ENCODE data around the gene SLC12A2.

- TF ChIP-seq EZH2 (IDR thresholded peaks at IDR 0.05; ENCODE audit: insufficient read depth, poor library complexity, severe bottlenecking) (no peak), EZH2phosphoT487 (IDR thresholded peaks at IDR 0.05; ENCODE audit: insufficient read depth, low read depth) (no peak)
Observed at GRCh38 chr5:128163991-128164390, 80.4 kb downstream of the SLC12A2 start.

Data from GM23248 (cell line).